Measurements from ENCODE around the gene RUFY1. TPM values are rescaled to one million over a fixed set of nuclear protein-coding genes. Genes with fewer than 3 reads are reported as not detected.
"Not testable (repeated sequence)": the region's sequence is repeated elsewhere in the genome, so short reads cannot be mapped to it uniquely, and the experiment has no call there.

The RUFY1 gene
- 21.5 TPM for polyA plus RNA-seq (2013, experiment 1 of 2)
- 20.2 TPM for polyA plus RNA-seq (2013, experiment 2 of 2)

GRCh38 chr5:179550511-179551342 is at the start of gene RUFY1:
Gene RUFY1 (plus strand): TSS chr5:179550554. CDS start chr5:179550570, 16 bp downstream.
- peak within 1 kb of the TSS; percentile 99 for H3K9ac ChIP-seq (ENCODE audit: low read length)
- peak within 1 kb of the TSS; percentile 89 for H3K4me2 ChIP-seq (ENCODE audit: low read length, poor library complexity, severe bottlenecking)
- H3K4ac ChIP-seq (ENCODE audit: low read depth in 1 of 2, low read length in 2 of 2), result peak within 1 kb of the TSS; percentile 71 to 96
- H3K27me3 ChIP-seq (ENCODE audit: control insufficient read depth in 1 of 2, insufficient read depth in 1 of 2, low read length in 2 of 2), result no peaks in the 10 kb centered on the region
- peak within 1 kb of the TSS; percentile 86 to 98 for H3K18ac ChIP-seq (ENCODE audit: low read depth in 1 of 2, low read length in 2 of 2)
- peak within 1 kb of the TSS; percentile 98 for H4K91ac ChIP-seq (ENCODE audit: low read length)
- H3K27ac ChIP-seq (ENCODE audit: low read length, poor library complexity, severe bottlenecking), result peak within 1 kb of the TSS; percentile 84
- whole genome bisulfite sequencing, result under 1% methylated on average over 75 of the region's 109 CpGs
- peaks cover 10% of the 10 kb centered on the region for H3K4me1 ChIP-seq (ENCODE audit: control insufficient read depth, insufficient read depth, low read depth, low read length)
- H2AFZ ChIP-seq (ENCODE audit: low read depth, low read length), result peak within 1 kb of the TSS; percentile 90
- H3K4me3 ChIP-seq (ENCODE audit: insufficient read depth in 1 of 2, low read depth in 1 of 2, low read length in 2 of 2), result peak within 1 kb of the TSS; percentile 89 to 96
- peaks cover 4 to 6% of the 10 kb centered on the region in 2 experiments for H3K36me3 ChIP-seq (ENCODE audit: control insufficient read depth in 1 of 2, insufficient read depth in 2 of 2, low read depth in 1 of 2, low read length in 2 of 2)
- H3K23ac ChIP-seq (ENCODE audit: low read length in 2 of 2), result peak within 1 kb of the TSS in 1 of 2 experiments; percentile 85
- peak within 1 kb of the TSS; percentile 96 for H2BK15ac ChIP-seq (ENCODE audit: low read depth, poor library complexity, severe bottlenecking)
- H3K14ac ChIP-seq (ENCODE audit: low read length in 2 of 2), result peak within 1 kb of the TSS in 1 of 2 experiments; percentile 23
- H3K9me3 ChIP-seq (ENCODE audit: control insufficient read depth, low read length), result no peaks in the 10 kb centered on the region
- peak within 1 kb of the TSS; percentile 97 for H2BK120ac ChIP-seq (ENCODE audit: low read depth, low read length)
- H4K8ac ChIP-seq (ENCODE audit: low read length), result peak within 1 kb of the TSS; percentile 96
- H2BK5ac ChIP-seq (ENCODE audit: low read depth, low read length, poor library complexity, severe bottlenecking), result peak within 1 kb of the TSS; percentile 95
- peak within 1 kb of the TSS in 1 of 2 experiments; percentile 48 for H2BK12ac ChIP-seq (ENCODE audit: low read length in 2 of 2)
- H2AK5ac ChIP-seq (ENCODE audit: low read length, severe bottlenecking), result peak within 1 kb of the TSS; percentile 35
- H3K79me1 ChIP-seq (replicated peaks; ENCODE audit: low read length, poor library complexity, severe bottlenecking), result peaks cover 2% of the 10 kb centered on the region
- DNase-seq, result peak; percentile 70

- H3K9me3 ChIP-seq (ENCODE audit: control insufficient read depth, low read length); H2AFZ ChIP-seq (ENCODE audit: low read depth, low read length); H3K79me1 ChIP-seq (replicated peaks; ENCODE audit: low read length, poor library complexity, severe bottlenecking); H3K36me3 ChIP-seq (ENCODE audit: control insufficient read depth in 1 of 2, insufficient read depth in 2 of 2, low read depth in 1 of 2, low read length in 2 of 2); H3K4me1 ChIP-seq (ENCODE audit: control insufficient read depth, insufficient read depth, low read depth, low read length); H3K9ac ChIP-seq (ENCODE audit: low read length); H3K27me3 ChIP-seq (ENCODE audit: control insufficient read depth in 1 of 2, insufficient read depth in 1 of 2, low read length in 2 of 2); H2BK5ac ChIP-seq (ENCODE audit: low read depth, low read length, poor library complexity, severe bottlenecking); H3K4me2 ChIP-seq (ENCODE audit: low read length, poor library complexity, severe bottlenecking); H4K8ac ChIP-seq (ENCODE audit: low read length); H2BK15ac ChIP-seq (ENCODE audit: low read depth, poor library complexity, severe bottlenecking); H3K18ac ChIP-seq (ENCODE audit: low read depth in 1 of 2, low read length in 2 of 2); H4K91ac ChIP-seq (ENCODE audit: low read length); H2BK12ac ChIP-seq (ENCODE audit: low read length in 2 of 2); H2AK5ac ChIP-seq (ENCODE audit: low read length, severe bottlenecking); H3K4me3 ChIP-seq (ENCODE audit: insufficient read depth in 1 of 2, low read depth in 1 of 2, low read length in 2 of 2); H3K27ac ChIP-seq (ENCODE audit: low read length, poor library complexity, severe bottlenecking); H2BK120ac ChIP-seq (ENCODE audit: low read depth, low read length); H3K23ac ChIP-seq (ENCODE audit: low read length in 2 of 2); H3K4ac ChIP-seq (ENCODE audit: low read depth in 1 of 2, low read length in 2 of 2); H3K14ac ChIP-seq (ENCODE audit: low read length in 2 of 2); DNase-seq: not testable (repeated sequence)
- no CpG with 5 or more reads among the region's 11 CpGs for WGBS
These were observed 48.4 kb upstream of the RUFY1 start for GRCh38 chr5:179501997-179502396.

GRCh38 chr5:179502420-179502819 is 47.9 kb upstream of the RUFY1 start:
- not testable (repeated sequence) for DNase-seq; H2BK15ac ChIP-seq (ENCODE audit: low read depth, poor library complexity, severe bottlenecking); H3K4me2 ChIP-seq (ENCODE audit: low read length, poor library complexity, severe bottlenecking); H3K36me3 ChIP-seq (ENCODE audit: control insufficient read depth in 1 of 2, insufficient read depth in 2 of 2, low read depth in 1 of 2, low read length in 2 of 2); H2BK12ac ChIP-seq (ENCODE audit: low read length in 2 of 2); H3K27ac ChIP-seq (ENCODE audit: low read length, poor library complexity, severe bottlenecking); H3K23ac ChIP-seq (ENCODE audit: low read length in 2 of 2); H3K4ac ChIP-seq (ENCODE audit: low read depth in 1 of 2, low read length in 2 of 2); H3K18ac ChIP-seq (ENCODE audit: low read depth in 1 of 2, low read length in 2 of 2); H4K91ac ChIP-seq (ENCODE audit: low read length); H3K4me3 ChIP-seq (ENCODE audit: insufficient read depth in 1 of 2, low read depth in 1 of 2, low read length in 2 of 2); H3K9ac ChIP-seq (ENCODE audit: low read length); H2BK120ac ChIP-seq (ENCODE audit: low read depth, low read length); H4K8ac ChIP-seq (ENCODE audit: low read length); H3K9me3 ChIP-seq (ENCODE audit: control insufficient read depth, low read length); H3K14ac ChIP-seq (ENCODE audit: low read length in 2 of 2); H2AFZ ChIP-seq (ENCODE audit: low read depth, low read length); H2BK5ac ChIP-seq (ENCODE audit: low read depth, low read length, poor library complexity, severe bottlenecking); H3K79me1 ChIP-seq (replicated peaks; ENCODE audit: low read length, poor library complexity, severe bottlenecking); H3K4me1 ChIP-seq (ENCODE audit: control insufficient read depth, insufficient read depth, low read depth, low read length); H3K27me3 ChIP-seq (ENCODE audit: control insufficient read depth in 1 of 2, insufficient read depth in 1 of 2, low read length in 2 of 2); H2AK5ac ChIP-seq (ENCODE audit: low read length, severe bottlenecking)
- no CpG with 5 or more reads among the region's 8 CpGs for WGBS

- Histone ChIP-seq H2BK5ac (ENCODE audit: low read depth, low read length, poor library complexity, severe bottlenecking) (no peak overlapping the region), H3K36me3 (ENCODE audit: control insufficient read depth in 1 of 2, insufficient read depth in 2 of 2, low read depth in 1 of 2, low read length in 2 of 2) (no peaks in the 10 kb centered on the region), H3K9ac (ENCODE audit: low read length) (no peak overlapping the region), H3K14ac (ENCODE audit: low read length in 2 of 2) (no peak overlapping the region), H3K4me2 (ENCODE audit: low read length, poor library complexity, severe bottlenecking) (no peak overlapping the region), H3K4me1 (ENCODE audit: control insufficient read depth, insufficient read depth, low read depth, low read length) (no peaks in the 10 kb centered on the region), H4K8ac (ENCODE audit: low read length) (no peak overlapping the region), H3K9me3 (ENCODE audit: control insufficient read depth, low read length) (no peaks in the 10 kb centered on the region), H2BK15ac (ENCODE audit: low read depth, poor library complexity, severe bottlenecking) (no peak overlapping the region), H3K4ac (ENCODE audit: low read depth in 1 of 2, low read length in 2 of 2) (no peak overlapping the region), H3K27ac (ENCODE audit: low read length, poor library complexity, severe bottlenecking) (no peak overlapping the region), H3K4me3 (ENCODE audit: insufficient read depth in 1 of 2, low read depth in 1 of 2, low read length in 2 of 2) (no peak overlapping the region), H3K23ac (ENCODE audit: low read length in 2 of 2) (no peak overlapping the region), H4K91ac (ENCODE audit: low read length) (no peak overlapping the region), H3K79me1 (replicated peaks; ENCODE audit: low read length, poor library complexity, severe bottlenecking) (no peaks in the 10 kb centered on the region), H3K18ac (ENCODE audit: low read depth in 1 of 2, low read length in 2 of 2) (no peak overlapping the region), H2BK12ac (ENCODE audit: low read length in 2 of 2) (no peak overlapping the region), H2AK5ac (ENCODE audit: low read length, severe bottlenecking) (no peak overlapping the region), H2AFZ (ENCODE audit: low read depth, low read length) (no peak overlapping the region), H3K27me3 (ENCODE audit: control insufficient read depth in 1 of 2, insufficient read depth in 1 of 2, low read length in 2 of 2) (no peaks in the 10 kb centered on the region), H2BK120ac (ENCODE audit: low read depth, low read length) (no peak overlapping the region)
- DNase-seq, result no peak
- WGBS, result 62% methylated on average over 7 of the region's 7 CpGs
These were observed 46.2 kb upstream of the RUFY1 start for GRCh38 chr5:179504191-179504590.
